Measurements from ENCODE around the gene SMIM15.

- TF ChIP-seq CTCF (tag by site-specific recombination; IDR thresholded peaks at IDR 0.05) (no peak), ZNF23 (tag by site-specific recombination; IDR thresholded peaks at IDR 0.05; ENCODE audit: borderline replicate concordance) (no peak), PRDM2 (tag by site-specific recombination; IDR thresholded peaks at IDR 0.05; ENCODE audit: borderline replicate concordance) (no peak)
These were observed 20.5 kb downstream of the SMIM15 start for GRCh38 chr5:61141801-61142200.

Measured in HEK293 (cell line).